B cell (primary cell): ENCODE data around the gene MME. TPM values are rescaled to one million over a fixed set of nuclear protein-coding genes. Genes with fewer than 3 reads are reported as not detected.

Experiments
- ATAC-seq: fragments of 200-7000 bp; cut with Tn5 transposase; one replicate; pipeline ENCODE4 v1.10.0; 2021; ENCODE audit warnings: low read depth, mild to moderate bottlenecking, moderate number of reproducible peaks, moderate library complexity
- CTCF ChIA-PET: fragments of 350-600 bp; sonication (Branson Sonifier 250); formaldehyde crosslinking; loops from one replicate; lab custom pipeline; 2021; ENCODE audit warnings: antibody characterized with exemption, inconsistent platforms; lab: Charles Lee
- POLR2A ChIA-PET: fragments of 350-600 bp; sonication (Branson Sonifier 250); formaldehyde crosslinking; loops from one replicate; lab custom pipeline; 2021; ENCODE audit warnings: antibody characterized with exemption; lab: Charles Lee
- DNase-seq: peaks from one replicate; pipeline ENCODE4 v3.0.0; 2013
- H2AFZ ChIP-seq: 2 replicates; pipeline ENCODE4 v1.6.1; 2012; ENCODE audit warnings: mild to moderate bottlenecking, low read depth, low read length; ENCODE audit not compliant: insufficient read depth, poor library complexity, severe bottlenecking
- H3K27ac ChIP-seq, 2 donors: 1 replicate in 1 of 2; 2 replicates in 1 of 2; pipeline ENCODE4 v1.5.1; 2012 to 2013; ENCODE audit warnings: low read length in 2 of 2, mild to moderate bottlenecking in 2 of 2, moderate library complexity in 1 of 2
- H3K27me3 ChIP-seq, 4 experiments: fragments of 200-600 bp in 1 of 4; sonication (generic) in 1 of 4; replicated peaks in 1 of 4; 1 replicate in 2 of 4; 2 replicates in 2 of 4; pipeline versions ENCODE4 v1.6.1 to v1.7.0; 2013 to 2016; ENCODE audit warnings: low read length in 3 of 4, mild to moderate bottlenecking in 2 of 4, mixed read lengths in 1 of 4, moderate library complexity in 1 of 4; ENCODE audit not compliant: insufficient read depth in 4 of 4, control insufficient read depth in 3 of 4; ENCODE audit errors: control extremely low read depth in 1 of 4
- H3K36me3 ChIP-seq, 2 experiments: replicated peaks in 1 of 2; 1 replicate in 1 of 2; 2 replicates in 1 of 2; pipeline versions ENCODE4 v1.6.1 to v1.7.1; 2013; ENCODE audit warnings: low read length in 1 of 2; ENCODE audit not compliant: insufficient read depth in 2 of 2, control insufficient read depth in 1 of 2; ENCODE audit errors: control extremely low read depth in 1 of 2, extremely low read depth in 1 of 2
- H3K4me1 ChIP-seq, 2 donors: fragments of 200-600 bp in 1 of 2; sonication (generic) in 1 of 2; 1 replicate in 1 of 2; 2 replicates in 1 of 2; pipeline versions ENCODE4 v1.5.1 to v1.6.1; 2013 to 2017; ENCODE audit warnings: low read length in 2 of 2; ENCODE audit not compliant: control insufficient read depth in 2 of 2, insufficient read depth in 2 of 2
- H3K4me2 ChIP-seq: replicated peaks from 2 replicates; pipeline ENCODE3; 2012; ENCODE audit warnings: mild to moderate bottlenecking, low read depth, low read length; ENCODE audit not compliant: poor library complexity, severe bottlenecking
- H3K4me3 ChIP-seq, 5 experiments: fragments of 200-600 bp in 1 of 5; sonication (generic) in 1 of 5; 1 replicate in 3 of 5; 2 replicates in 2 of 5; pipeline versions ENCODE4 v1.5.1 to v1.7.0; 2011 to 2016; ENCODE audit warnings: low read length in 4 of 5, mild to moderate bottlenecking in 4 of 5, low read depth in 2 of 5, control low read depth in 1 of 5, moderate library complexity in 1 of 5; ENCODE audit not compliant: insufficient read depth in 1 of 5; ENCODE audit errors: control extremely low read depth in 1 of 5, extremely low read depth in 1 of 5
- H3K79me2 ChIP-seq: fragments of 200-600 bp; sonication (generic); one replicate; pipeline ENCODE4 v1.6.0; 2016; ENCODE audit warnings: low read length; ENCODE audit not compliant: control insufficient read depth, insufficient read depth
- H3K9ac ChIP-seq: fragments of 200-600 bp; sonication (generic); 2 replicates; pipeline ENCODE4 v1.6.1; 2017; ENCODE audit warnings: mild to moderate bottlenecking, low read length, moderate library complexity
- H3K9me3 ChIP-seq, 3 donors: one replicate each; pipeline versions ENCODE4 v1.6.1 to v1.7.1; 2013; ENCODE audit warnings: low read length in 2 of 3; ENCODE audit not compliant: control insufficient read depth in 2 of 3, insufficient read depth in 1 of 3; ENCODE audit errors: control extremely low read depth in 1 of 3
- H4K20me1 ChIP-seq: 2 replicates; pipeline ENCODE4 v1.6.0; 2012; ENCODE audit warnings: mild to moderate bottlenecking, low read length; ENCODE audit not compliant: insufficient read depth, control insufficient read depth, poor library complexity, severe bottlenecking
- H3K27ac Mint-ChIP-seq: one replicate; pipeline ENCODE4 v1.8.0; 2021; ENCODE audit warnings: mixed read lengths
- H3K27me3 Mint-ChIP-seq: one replicate; pipeline ENCODE4 v1.8.0; 2021; ENCODE audit warnings: mixed read lengths
- H3K4me1 Mint-ChIP-seq: one replicate; pipeline ENCODE4 v1.8.0; 2021; ENCODE audit warnings: mixed read lengths
- H3K4me3 Mint-ChIP-seq: one replicate; pipeline ENCODE4 v1.8.0; 2021; ENCODE audit warnings: mixed read lengths
- H3K9me3 Mint-ChIP-seq: one replicate; pipeline ENCODE4 v1.8.0; 2022; ENCODE audit warnings: mixed read lengths; ENCODE audit not compliant: insufficient read depth
- CTCF ChIP-seq: fragments of 200-600 bp; IDR thresholded peaks from one replicate; pipeline ENCODE4 v1.8.0; 2022; ENCODE audit warnings: antibody characterized with exemption, mild to moderate bottlenecking
- EZH2 ChIP-seq: IDR thresholded peaks from 2 replicates; pipeline ENCODE4 v1.6.1; 2012; ENCODE audit warnings: borderline replicate concordance, low read depth, mild to moderate bottlenecking, moderate library complexity, low read length; ENCODE audit not compliant: insufficient read depth, poor library complexity, severe bottlenecking
- WGBS: methylation state at CpG from one replicate; pipeline ENCODE4 v1.1.5; 2013; ENCODE audit warnings: missing lambda C conversion rate; ENCODE audit not compliant: insufficient coverage; 5-methylcytosine and 5-hydroxymethylcytosine counted together
- intact Hi-C: fragments of 100-400 bp; cut with micrococcal nuclease; formaldehyde crosslinking; loops from one replicate; pipeline ENCODE4 v1.10.0; 2022
- polyA plus RNA-seq: library from polyadenylated mRNA; depleted of rRNA; stranded (reverse); fragments of >200 nt; gene quantifications from 2 replicates; pipeline ENCODE4 v1.2.3, GENCODE V29; 2012
- total RNA-seq, 2 donors: library from RNA; stranded (reverse); fragments of 120-200 nt in 1 of 2; gene quantifications; 1 replicate in 1 of 2; 2 replicates in 1 of 2; pipeline versions ENCODE4 v1.2.3 to v1.2.4, GENCODE V29; 2013 to 2022

Gene MME
- total and polyA plus RNA-seq, 2 donors (not counting 1 experiment from before 2014, with no cell fraction given), result 0.88 to 11.2 TPM

GRCh38 chr3:155079468-155079745, 712 bp upstream of the MME start:
- H4K20me1 ChIP-seq, result no peaks in the 10 kb centered on the region
- peaks cover 11 to 19% of the 10 kb centered on the region in 2 donors for H3K4me1 ChIP-seq
- H3K79me2 ChIP-seq, result no peaks in the 10 kb centered on the region
- DNase-seq, result no peak
- H3K4me2 ChIP-seq, result peak overlapping the region; percentile 81
- peak; percentile 56 for ATAC-seq
- no peak overlapping the region for H3K27ac Mint-ChIP-seq
- H3K9ac ChIP-seq, result peak overlapping the region; percentile 65
- peaks cover 15% of the 10 kb centered on the region for H3K4me1 Mint-ChIP-seq
- H3K4me3 Mint-ChIP-seq, result peak overlapping the region; percentile 84
- H3K27me3 ChIP-seq, result peaks cover 0 to 16% (median 1%) of the 10 kb centered on the region in 4 experiments
- ChIA-PET CTCF (no interaction called here), POLR2A (no interaction called here)
- 2% methylated on average over 10 of the region's 21 CpGs for WGBS
- peaks cover 18% of the 10 kb centered on the region for H3K27me3 Mint-ChIP-seq
- H3K27ac ChIP-seq, result no peak overlapping the region
- TF ChIP-seq CTCF, result no peak
- TF ChIP-seq EZH2, result no peak
- H3K36me3 ChIP-seq, result no peaks in the 10 kb centered on the region
- peak overlapping the region; percentile 80 for H2AFZ ChIP-seq
- peaks cover 0 to 3% (median 0%) of the 10 kb centered on the region in 3 donors for H3K9me3 ChIP-seq
- H3K9me3 Mint-ChIP-seq, result no peaks in the 10 kb centered on the region
- H3K4me3 ChIP-seq, result peak overlapping the region; percentile 49 to 85 (median 59)
- intact Hi-C loops, result no loop called here

- H2AFZ ChIP-seq, result peak overlapping the region; percentile 80
- TF ChIP-seq EZH2 (no peak), CTCF (no peak)
- H3K79me2 ChIP-seq, result no peaks in the 10 kb centered on the region
- H3K27ac ChIP-seq, result no peak overlapping the region
- H4K20me1 ChIP-seq, result no peaks in the 10 kb centered on the region
- H3K4me1 Mint-ChIP-seq, result peaks cover 15% of the 10 kb centered on the region
- ChIA-PET POLR2A (no interaction called here), CTCF (no interaction called here)
- no peak overlapping the region for H3K27ac Mint-ChIP-seq
- H3K4me2 ChIP-seq, result peak overlapping the region; percentile 81
- H3K9me3 Mint-ChIP-seq, result no peaks in the 10 kb centered on the region
- H3K9ac ChIP-seq, result peak overlapping the region; percentile 65
- peaks cover 18% of the 10 kb centered on the region for H3K27me3 Mint-ChIP-seq
- peak overlapping the region; percentile 49 to 66 (median 59) for H3K4me3 ChIP-seq
- H3K4me3 Mint-ChIP-seq, result peak overlapping the region; percentile 84
- peaks cover 11 to 19% of the 10 kb centered on the region in 2 donors for H3K4me1 ChIP-seq
- 46% methylated on average over 7 of the region's 8 CpGs for WGBS
- H3K9me3 ChIP-seq, result peaks cover 0 to under 1% (median 0%) of the 10 kb centered on the region in 3 donors
- DNase-seq, result no peak
- intact Hi-C loops, result no loop called here
- H3K27me3 ChIP-seq, result peaks cover 0 to 16% (median 1%) of the 10 kb centered on the region in 4 experiments
- ATAC-seq, result no peak
- H3K36me3 ChIP-seq, result no peaks in the 10 kb centered on the region
These were observed 573 bp downstream of the MME start for GRCh38 chr3:155080692-155081091.
